Mesothelial cell of epicardium (in vitro differentiated cells): ENCODE measurements around the gene SLC27A2. TPM values are rescaled to one million over a fixed set of nuclear protein-coding genes. Genes with fewer than 3 reads are reported as not detected.
A peak's percentile ranks its signal among the peaks of the same experiment; 100 is the strongest.

Source experiments
- DNase-seq, 2 experiments: peaks; one replicate each; pipeline ENCODE4 v3.0.0; 2021; ENCODE audit warnings: low spot score in 2 of 2; ENCODE audit not compliant: unreplicated experiment in 2 of 2
- H3K27ac Mint-ChIP-seq: 2 replicates; pipeline ENCODE4 v1.8.0; 2021; ENCODE audit warnings: mixed read lengths
- H3K27me3 Mint-ChIP-seq: 2 replicates; pipeline ENCODE4 v1.8.0; 2021; ENCODE audit warnings: low read depth, mixed read lengths
- H3K36me3 Mint-ChIP-seq: 2 replicates; pipeline ENCODE4 v1.8.0; 2021; ENCODE audit warnings: mixed read lengths
- H3K4me1 Mint-ChIP-seq: 2 replicates; pipeline ENCODE4 v1.8.0; 2021; ENCODE audit warnings: mixed read lengths
- H3K4me3 Mint-ChIP-seq: 2 replicates; pipeline ENCODE4 v1.8.0; 2021; ENCODE audit warnings: mild to moderate bottlenecking, moderate library complexity, mixed read lengths
- H3K9me3 Mint-ChIP-seq: 2 replicates; pipeline ENCODE4 v1.8.0; 2021; ENCODE audit warnings: mixed read lengths
- total RNA-seq: library from RNA; stranded (reverse); gene quantifications from 3 replicates; pipeline ENCODE4 v1.2.1, GENCODE V29; 2021
- TF ChIP-seq, protein P1 (sequence below): fragments of 200-600 bp; sonication (generic); IDR thresholded peaks from one replicate; pipeline ENCODE4 v1.5.0; 2021; ENCODE audit warnings: antibody characterized with exemption; ENCODE audit not compliant: unreplicated experiment

The SLC27A2 gene
- total RNA-seq, 1 donor from 2014 or later: 3.1 TPM

DNA sequence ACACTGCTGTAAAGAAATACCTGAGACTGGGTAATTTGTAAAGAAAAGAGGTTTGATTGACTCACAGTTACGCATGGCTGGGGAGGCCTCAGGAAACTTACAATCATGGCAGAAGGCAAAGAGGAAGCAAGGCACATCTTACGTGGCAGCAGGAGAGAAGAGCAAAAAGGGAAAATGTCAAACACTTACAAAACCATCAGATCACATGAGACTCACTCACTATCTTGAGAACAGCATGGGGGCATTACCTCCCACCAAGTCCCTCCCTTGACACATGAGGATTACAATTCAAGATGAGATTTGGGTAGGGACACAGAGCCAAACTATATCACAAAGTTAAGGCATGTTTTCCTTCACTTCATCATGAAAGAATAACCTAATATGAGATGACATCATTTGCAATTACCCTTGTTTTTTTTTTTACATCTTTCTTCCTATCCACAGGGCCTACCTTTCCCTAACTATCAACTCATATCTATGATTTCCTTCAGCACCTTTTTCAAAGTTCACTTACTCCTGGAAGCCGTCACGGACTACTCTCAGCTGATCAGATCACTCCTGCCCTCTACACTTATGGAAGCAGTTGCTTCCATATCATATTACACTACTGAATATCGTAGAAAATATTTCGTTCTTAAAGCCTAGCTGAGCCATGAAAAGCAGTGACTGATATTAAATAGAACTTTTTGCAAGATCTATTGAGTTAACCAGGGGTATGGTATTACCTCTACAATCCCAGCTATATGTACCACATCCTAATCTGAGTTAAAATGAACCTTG lies 37.5 kb upstream of the SLC27A2 start:
- Mint-ChIP-seq H3K9me3 (no peaks in the 10 kb centered on the region), H3K27ac (peak overlapping the region; percentile 54), H3K36me3 (no peaks in the 10 kb centered on the region), H3K4me3 (no peak overlapping the region), H3K4me1 (peaks cover 27% of the 10 kb centered on the region), H3K27me3 (no peaks in the 10 kb centered on the region)
- TF ChIP-seq, protein P1, sequence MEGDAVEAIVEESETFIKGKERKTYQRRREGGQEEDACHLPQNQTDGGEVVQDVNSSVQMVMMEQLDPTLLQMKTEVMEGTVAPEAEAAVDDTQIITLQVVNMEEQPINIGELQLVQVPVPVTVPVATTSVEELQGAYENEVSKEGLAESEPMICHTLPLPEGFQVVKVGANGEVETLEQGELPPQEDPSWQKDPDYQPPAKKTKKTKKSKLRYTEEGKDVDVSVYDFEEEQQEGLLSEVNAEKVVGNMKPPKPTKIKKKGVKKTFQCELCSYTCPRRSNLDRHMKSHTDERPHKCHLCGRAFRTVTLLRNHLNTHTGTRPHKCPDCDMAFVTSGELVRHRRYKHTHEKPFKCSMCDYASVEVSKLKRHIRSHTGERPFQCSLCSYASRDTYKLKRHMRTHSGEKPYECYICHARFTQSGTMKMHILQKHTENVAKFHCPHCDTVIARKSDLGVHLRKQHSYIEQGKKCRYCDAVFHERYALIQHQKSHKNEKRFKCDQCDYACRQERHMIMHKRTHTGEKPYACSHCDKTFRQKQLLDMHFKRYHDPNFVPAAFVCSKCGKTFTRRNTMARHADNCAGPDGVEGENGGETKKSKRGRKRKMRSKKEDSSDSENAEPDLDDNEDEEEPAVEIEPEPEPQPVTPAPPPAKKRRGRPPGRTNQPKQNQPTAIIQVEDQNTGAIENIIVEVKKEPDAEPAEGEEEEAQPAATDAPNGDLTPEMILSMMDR: no peak
- no peak for DNase-seq

DNA sequence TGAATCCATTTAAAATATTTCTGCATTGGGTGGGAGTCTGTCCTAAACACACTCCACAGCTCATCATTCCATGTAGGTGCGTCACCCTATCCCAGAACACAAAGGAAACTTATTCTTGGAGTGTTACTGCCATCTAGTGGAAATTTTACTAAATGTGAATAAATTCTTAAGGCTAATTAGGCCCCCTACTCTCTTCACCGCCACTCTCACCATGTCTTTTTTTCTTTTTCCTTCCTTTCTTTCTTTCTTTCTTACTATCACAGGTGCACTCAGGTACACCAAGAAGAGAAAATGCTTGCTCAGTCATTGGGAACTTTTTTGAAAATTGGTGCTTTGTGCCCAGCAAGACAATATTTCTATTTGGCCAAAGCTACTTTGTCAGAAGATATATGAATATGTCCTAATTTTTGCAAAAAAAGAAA lies 36.5 kb upstream of the SLC27A2 start:
- H3K4me3 Mint-ChIP-seq: no peak overlapping the region
- TF ChIP-seq, protein P1: peak; percentile 77
- no peaks in the 10 kb centered on the region for H3K9me3 Mint-ChIP-seq
- peak overlapping the region; percentile 21 for H3K27ac Mint-ChIP-seq
- no peaks in the 10 kb centered on the region for H3K27me3 Mint-ChIP-seq
- H3K4me1 Mint-ChIP-seq: peaks cover 24% of the 10 kb centered on the region
- DNase-seq: no peak
- no peaks in the 10 kb centered on the region for H3K36me3 Mint-ChIP-seq

DNA sequence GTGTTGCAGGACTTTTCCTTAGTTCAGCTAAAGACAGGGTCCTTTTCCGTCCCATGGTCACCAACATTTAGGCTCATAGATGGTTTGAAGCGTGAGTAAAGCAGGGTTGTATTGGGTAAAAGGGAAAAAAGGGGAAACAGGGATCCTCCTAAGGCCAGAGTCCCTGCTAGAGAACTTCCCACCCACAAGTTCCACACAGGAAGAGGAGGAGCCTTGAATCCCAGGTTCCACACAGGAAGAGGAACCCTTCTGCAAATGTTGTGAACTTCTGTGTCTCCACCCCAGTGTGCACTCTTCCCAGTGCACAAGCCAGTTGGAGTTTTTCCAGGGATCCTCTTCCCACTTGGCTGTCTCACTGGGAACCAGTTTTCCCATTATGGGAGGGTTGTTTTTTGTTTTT lies 35.4 kb upstream of the SLC27A2 start:
- DNase-seq: no peak
- H3K9me3 Mint-ChIP-seq: no peaks in the 10 kb centered on the region
- no peak overlapping the region for H3K27ac Mint-ChIP-seq
- no peaks in the 10 kb centered on the region for H3K36me3 Mint-ChIP-seq
- peaks cover 24% of the 10 kb centered on the region for H3K4me1 Mint-ChIP-seq
- no peaks in the 10 kb centered on the region for H3K27me3 Mint-ChIP-seq
- H3K4me3 Mint-ChIP-seq: no peak overlapping the region
- TF ChIP-seq, protein P1: no peak

DNA sequence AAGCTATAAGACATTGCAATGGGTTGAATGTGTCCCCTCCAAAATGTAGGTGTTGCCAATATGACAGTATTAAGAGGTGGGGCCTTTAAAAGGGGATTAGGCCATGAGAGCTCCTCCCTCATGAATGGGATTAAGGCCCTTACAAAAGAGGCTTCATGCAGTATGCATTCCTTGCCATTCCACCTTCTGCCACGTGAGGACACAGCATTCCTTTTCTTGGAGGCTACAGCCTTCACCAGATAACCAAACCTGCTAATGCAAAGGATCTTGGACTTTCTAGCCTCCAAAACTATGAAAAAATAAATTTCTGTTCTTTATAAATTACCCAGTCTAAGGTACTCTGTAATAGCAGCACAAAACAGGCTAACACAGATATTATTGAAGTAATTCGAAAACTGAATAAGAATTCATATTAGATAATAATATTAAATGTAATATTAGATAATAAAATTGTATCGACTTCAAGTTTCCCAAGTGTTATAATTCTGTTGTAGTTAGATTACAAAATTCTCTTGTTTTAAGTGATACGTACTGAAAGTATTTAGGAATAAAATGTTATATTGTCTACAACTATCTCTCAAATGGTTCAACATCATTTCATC lies 33.5 kb upstream of the SLC27A2 start:
- TF ChIP-seq, protein P1: peak; percentile 61
- no peak overlapping the region for H3K27ac Mint-ChIP-seq
- peaks cover 4% of the 10 kb centered on the region for H3K9me3 Mint-ChIP-seq
- no peaks in the 10 kb centered on the region for H3K27me3 Mint-ChIP-seq
- DNase-seq: no peak
- H3K36me3 Mint-ChIP-seq: no peaks in the 10 kb centered on the region
- peaks cover 24% of the 10 kb centered on the region for H3K4me1 Mint-ChIP-seq
- H3K4me3 Mint-ChIP-seq: no peak overlapping the region

DNA sequence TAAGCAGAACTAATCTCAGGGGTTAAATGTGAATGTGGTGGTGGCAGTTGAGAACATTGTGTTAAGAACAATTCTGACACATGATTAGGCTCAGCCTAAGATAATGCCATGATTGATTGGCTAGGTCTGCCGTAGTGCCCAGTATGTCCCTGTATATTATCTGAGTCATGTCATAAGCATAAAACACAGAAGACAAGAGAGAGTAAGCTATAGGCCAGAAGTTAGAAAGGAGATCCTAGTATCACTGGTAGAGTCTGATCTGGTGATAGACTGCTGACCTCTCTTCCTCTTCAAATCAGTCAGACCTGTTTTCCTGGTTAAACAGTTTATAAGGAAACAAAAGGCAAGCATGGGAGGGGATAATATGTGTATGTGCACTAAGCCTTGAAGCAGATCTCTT lies 32.9 kb upstream of the SLC27A2 start:
- Mint-ChIP-seq H3K9me3 (peaks cover 4% of the 10 kb centered on the region), H3K27me3 (no peaks in the 10 kb centered on the region), H3K36me3 (no peaks in the 10 kb centered on the region), H3K4me1 (peaks cover 22% of the 10 kb centered on the region), H3K27ac (peak overlapping the region; percentile 47), H3K4me3 (no peak overlapping the region)
- TF ChIP-seq, protein P1: no peak
- no peak for DNase-seq
